ENCODE measurements around the gene CAPN2.
A peak's percentile ranks its signal among the peaks of the same experiment; 100 is the strongest.
"Not testable (repeated sequence)": the region's sequence is repeated elsewhere in the genome, so short reads cannot be mapped to it uniquely, and the experiment has no call there.

The CAPN2 gene

DNA sequence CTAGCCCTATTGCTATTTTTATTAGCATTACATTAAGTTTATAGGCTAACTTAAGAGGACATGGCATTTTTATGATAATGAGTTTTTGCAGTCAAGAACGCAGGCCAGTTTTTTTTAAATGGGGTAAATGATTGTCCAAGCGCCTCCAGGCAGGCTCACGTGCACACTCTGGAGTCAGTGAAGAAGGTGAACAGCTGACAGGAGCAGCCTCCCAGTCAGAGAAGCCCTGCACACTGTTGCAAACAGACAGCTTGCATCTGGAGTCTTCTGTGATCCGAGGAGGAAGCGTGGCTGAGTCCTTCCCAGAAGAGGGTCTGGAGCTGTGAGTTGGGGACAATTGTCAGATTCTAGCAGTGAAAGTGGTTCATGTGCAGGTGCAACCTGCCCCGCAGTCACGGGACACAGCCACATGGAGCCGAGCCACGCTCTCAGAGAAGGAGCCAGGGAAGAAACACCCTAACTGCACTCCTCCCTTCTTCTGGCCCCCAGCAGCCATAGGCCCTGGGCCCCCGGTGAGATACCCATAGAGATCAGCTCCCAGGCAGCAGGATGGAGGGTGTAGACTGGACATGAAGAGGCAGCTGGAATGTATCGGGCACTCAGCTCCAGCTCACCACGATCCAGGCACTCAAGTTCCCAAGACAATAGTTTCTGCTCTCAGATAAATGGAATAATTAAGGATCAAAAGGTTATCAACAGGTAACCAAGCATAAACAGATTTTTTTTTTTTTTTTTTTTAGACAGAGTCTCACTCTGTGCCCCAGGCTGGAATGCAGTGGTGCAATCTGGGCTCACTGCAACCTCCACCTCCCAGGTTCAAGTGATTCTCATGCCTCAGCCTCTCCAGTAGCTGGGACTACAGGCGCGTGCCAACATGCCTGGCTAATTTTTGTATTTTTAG is 26.4 kb downstream of the CAPN2 start:
- peaks cover 21 to 41% of the 10 kb centered on the region in 2 donors for H3K4me1 ChIP-seq (ENCODE audit: control insufficient read depth in 1 of 2, insufficient read depth in 2 of 2, low read length in 2 of 2)
- H3K9me3 ChIP-seq (ENCODE audit: control insufficient read depth in 1 of 2, low read length in 2 of 2), result no peaks in the 10 kb centered on the region
- peaks cover under 1 to 3% of the 10 kb centered on the region in 2 donors for H3K36me3 ChIP-seq (ENCODE audit: control insufficient read depth in 1 of 2, insufficient read depth in 2 of 2, low read length in 2 of 2)
- peak overlapping the region; percentile 53 for H3K27ac ChIP-seq (ENCODE audit: low read depth, low read length)
- no peak overlapping the region for H3K9ac ChIP-seq (ENCODE audit: low read depth in 1 of 2, low read length in 2 of 2)
- peak overlapping the region in 1 of 2 donors; percentile 44 for H3K4me3 ChIP-seq (ENCODE audit: low read depth in 1 of 2, low read length in 2 of 2)
- no peaks in the 10 kb centered on the region for H3K27me3 ChIP-seq (ENCODE audit: control insufficient read depth in 1 of 2, insufficient read depth in 2 of 2, low read length in 2 of 2)

DNA sequence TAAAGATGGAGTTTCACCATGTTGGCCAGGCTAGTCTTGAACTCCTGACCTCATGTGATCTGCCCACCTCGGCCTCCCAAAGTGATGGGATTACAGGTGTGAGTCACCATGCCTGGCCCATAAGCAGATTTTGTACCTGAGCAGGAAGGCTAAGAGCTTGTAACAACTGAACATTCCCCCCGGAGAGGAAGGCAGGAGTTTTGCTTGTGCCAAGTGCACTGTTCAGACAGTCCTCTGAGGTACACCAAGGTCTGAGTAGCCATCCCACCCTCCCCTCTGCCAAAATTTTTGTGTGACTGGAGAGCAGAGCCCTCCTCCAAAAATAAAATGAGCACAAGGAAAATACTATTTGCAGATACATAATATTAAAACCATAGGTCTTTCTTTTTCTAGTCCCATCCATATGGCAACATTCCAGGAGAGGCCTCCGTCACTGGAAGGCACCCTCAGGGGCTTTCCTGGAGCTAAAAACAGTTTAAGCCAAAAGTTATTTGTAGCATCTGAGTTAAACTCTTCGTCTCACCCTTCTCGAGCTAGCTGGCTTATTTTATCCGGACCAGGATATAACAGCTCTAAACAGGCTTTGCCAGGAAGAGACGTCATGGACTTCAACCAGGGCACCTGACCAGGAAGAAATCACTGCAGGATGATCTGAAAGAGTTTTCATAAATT is 27.2 kb downstream of the CAPN2 start:
- H3K27me3 ChIP-seq (ENCODE audit: control insufficient read depth in 1 of 2, insufficient read depth in 2 of 2, low read length in 2 of 2), result no peaks in the 10 kb centered on the region
- no peaks in the 10 kb centered on the region for H3K9me3 ChIP-seq (ENCODE audit: control insufficient read depth in 1 of 2, low read length in 2 of 2)
- H3K4me3 ChIP-seq (ENCODE audit: low read depth in 1 of 2, low read length in 2 of 2), result no peak overlapping the region
- H3K36me3 ChIP-seq (ENCODE audit: control insufficient read depth in 1 of 2, insufficient read depth in 2 of 2, low read length in 2 of 2), result peaks cover 3 to 6% of the 10 kb centered on the region in 2 donors
- no peak overlapping the region for H3K9ac ChIP-seq (ENCODE audit: low read depth in 1 of 2, low read length in 2 of 2)
- peaks cover 14 to 33% of the 10 kb centered on the region in 2 donors for H3K4me1 ChIP-seq (ENCODE audit: control insufficient read depth in 1 of 2, insufficient read depth in 2 of 2, low read length in 2 of 2)
- H3K27ac ChIP-seq (ENCODE audit: low read depth, low read length), result peak overlapping the region; percentile 72

DNA sequence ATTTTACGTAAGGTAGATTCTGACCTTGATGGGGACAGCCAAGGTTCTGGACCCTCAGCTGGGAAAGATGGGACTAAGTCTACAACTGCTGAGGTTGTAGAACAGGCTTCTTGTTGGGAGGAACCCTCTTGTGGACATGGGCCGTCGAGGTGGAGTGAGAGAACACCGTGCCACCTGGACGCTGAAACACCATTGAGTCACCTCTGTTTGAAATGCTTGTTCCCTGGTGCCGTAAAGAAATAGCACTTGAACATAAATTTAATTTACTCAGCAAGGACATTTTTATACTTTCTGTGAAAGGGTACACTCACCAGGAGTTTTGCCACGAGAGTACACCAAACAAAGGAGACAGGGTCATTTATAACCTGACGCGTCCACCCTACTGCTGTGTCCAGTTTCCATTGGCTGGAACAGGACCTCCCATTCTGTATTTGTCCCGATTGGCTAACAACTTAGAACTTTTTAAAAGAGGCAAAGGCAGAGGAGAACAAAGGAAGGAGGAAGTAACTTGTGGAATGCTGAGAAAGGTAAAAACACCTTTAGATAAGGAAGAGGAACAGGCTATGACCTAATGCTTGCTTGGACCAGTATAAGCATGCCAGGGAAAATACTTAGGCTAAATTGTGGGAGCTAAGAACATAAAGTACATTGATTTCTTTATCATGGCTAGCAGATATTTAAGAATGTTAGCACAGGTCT is 27.8 kb downstream of the CAPN2 start:
- not testable (repeated sequence) for H3K9ac ChIP-seq (ENCODE audit: low read depth in 1 of 2, low read length in 2 of 2); H3K27me3 ChIP-seq (ENCODE audit: control insufficient read depth in 1 of 2, insufficient read depth in 2 of 2, low read length in 2 of 2); H3K9me3 ChIP-seq (ENCODE audit: control insufficient read depth in 1 of 2, low read length in 2 of 2); H3K4me3 ChIP-seq (ENCODE audit: low read depth in 1 of 2, low read length in 2 of 2)
- Histone ChIP-seq H3K36me3 (ENCODE audit: control insufficient read depth in 1 of 2, insufficient read depth in 2 of 2, low read length in 2 of 2) (peaks cover 3 to 10% of the 10 kb centered on the region in 2 donors), H3K27ac (ENCODE audit: low read depth, low read length) (peak overlapping the region; percentile 72), H3K4me1 (ENCODE audit: control insufficient read depth in 1 of 2, insufficient read depth in 2 of 2, low read length in 2 of 2) (peaks cover 14 to 29% of the 10 kb centered on the region in 2 donors)

DNA sequence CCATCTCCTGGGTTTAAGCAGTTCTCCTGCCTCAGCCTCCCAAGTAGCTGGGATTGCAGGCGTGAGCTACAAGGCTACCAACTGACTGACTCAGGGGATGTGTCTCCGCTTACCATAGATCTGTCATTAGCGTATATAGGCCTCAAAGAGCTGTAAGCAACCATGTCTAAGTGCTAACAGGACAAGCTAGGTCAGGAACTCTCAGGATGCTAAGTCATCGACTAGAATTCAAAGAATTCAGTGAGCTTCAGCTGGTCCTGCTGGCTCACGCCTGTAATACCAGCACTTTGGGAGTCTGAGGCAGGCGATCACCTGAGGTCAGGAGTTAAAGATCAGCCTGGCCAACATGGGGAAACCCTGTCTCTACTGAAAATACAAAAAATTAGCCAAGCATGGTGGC is 29.5 kb downstream of the CAPN2 start:
- Histone ChIP-seq H3K27ac (ENCODE audit: low read depth, low read length) (no peak overlapping the region), H3K9me3 (ENCODE audit: control insufficient read depth in 1 of 2, low read length in 2 of 2) (no peaks in the 10 kb centered on the region), H3K4me3 (ENCODE audit: low read depth in 1 of 2, low read length in 2 of 2) (no peak overlapping the region), H3K4me1 (ENCODE audit: control insufficient read depth in 1 of 2, insufficient read depth in 2 of 2, low read length in 2 of 2) (peaks cover 14 to 29% of the 10 kb centered on the region in 2 donors), H3K9ac (ENCODE audit: low read depth in 1 of 2, low read length in 2 of 2) (no peak overlapping the region), H3K36me3 (ENCODE audit: control insufficient read depth in 1 of 2, insufficient read depth in 2 of 2, low read length in 2 of 2) (peaks cover 6 to 19% of the 10 kb centered on the region in 2 donors), H3K27me3 (ENCODE audit: control insufficient read depth in 1 of 2, insufficient read depth in 2 of 2, low read length in 2 of 2) (no peaks in the 10 kb centered on the region)

DNA sequence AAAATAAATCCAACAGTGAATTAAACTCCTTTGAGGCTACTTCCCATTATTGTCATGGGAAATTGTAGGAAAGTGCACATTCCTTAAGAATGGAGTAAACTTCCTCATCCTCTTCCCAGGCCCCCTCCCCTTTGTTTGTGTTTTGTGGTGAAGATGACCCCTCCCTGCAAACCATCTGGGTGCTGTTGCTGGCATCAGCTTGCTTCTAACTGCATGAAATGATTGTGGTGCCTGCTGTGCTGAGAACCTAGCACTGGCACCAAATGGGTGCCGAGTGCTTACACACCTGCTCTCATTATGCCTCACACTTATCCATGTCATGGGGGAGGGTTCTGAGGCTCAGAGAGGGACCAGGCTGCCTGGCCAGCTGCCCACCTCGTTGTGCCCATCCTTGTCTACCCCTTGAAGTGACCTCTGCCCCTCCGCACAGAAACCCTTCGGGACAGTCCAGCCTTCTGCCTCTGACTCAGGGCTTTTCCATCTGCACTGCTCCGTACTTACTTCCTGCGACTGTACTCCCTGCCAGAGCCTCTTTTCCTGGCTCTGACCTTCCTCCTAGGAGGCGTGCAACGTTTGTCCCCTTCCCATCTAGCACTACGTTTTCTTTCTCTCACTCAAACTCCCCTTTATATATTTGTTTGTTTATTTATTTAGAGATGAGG is 30.6 kb downstream of the CAPN2 start:
- no peaks in the 10 kb centered on the region for H3K9me3 ChIP-seq (ENCODE audit: control insufficient read depth in 1 of 2, low read length in 2 of 2)
- H3K27me3 ChIP-seq (ENCODE audit: control insufficient read depth in 1 of 2, insufficient read depth in 2 of 2, low read length in 2 of 2), result no peaks in the 10 kb centered on the region
- peaks cover 22 to 30% of the 10 kb centered on the region in 2 donors for H3K4me1 ChIP-seq (ENCODE audit: control insufficient read depth in 1 of 2, insufficient read depth in 2 of 2, low read length in 2 of 2)
- peaks cover 10 to 22% of the 10 kb centered on the region in 2 donors for H3K36me3 ChIP-seq (ENCODE audit: control insufficient read depth in 1 of 2, insufficient read depth in 2 of 2, low read length in 2 of 2)
- no peak overlapping the region for H3K27ac ChIP-seq (ENCODE audit: low read depth, low read length)
- no peak overlapping the region for H3K9ac ChIP-seq (ENCODE audit: low read depth in 1 of 2, low read length in 2 of 2)
- no peak overlapping the region for H3K4me3 ChIP-seq (ENCODE audit: low read depth in 1 of 2, low read length in 2 of 2)

DNA sequence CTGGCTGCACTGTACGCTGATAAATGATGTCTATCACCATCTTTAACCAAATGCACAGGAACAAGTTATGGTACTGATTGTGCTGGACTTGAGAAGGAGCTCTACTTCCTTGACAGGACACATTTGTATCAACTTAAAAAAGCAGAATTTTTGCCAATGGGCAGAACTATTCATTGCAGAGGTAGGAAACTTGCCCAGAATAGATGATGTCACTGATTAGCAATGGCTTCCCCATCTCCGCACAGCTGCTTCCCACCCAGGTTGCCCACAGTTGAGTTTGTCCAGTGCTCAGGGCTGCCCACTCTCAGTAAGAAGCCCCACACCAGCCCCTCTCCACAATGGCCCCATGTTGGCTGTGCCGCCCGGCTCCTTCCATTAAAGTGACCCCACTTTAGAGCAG is 33.4 kb downstream of the CAPN2 start:
- Histone ChIP-seq H3K27ac (ENCODE audit: low read depth, low read length) (no peak overlapping the region), H3K9me3 (ENCODE audit: control insufficient read depth in 1 of 2, low read length in 2 of 2) (no peaks in the 10 kb centered on the region), H3K9ac (ENCODE audit: low read depth in 1 of 2, low read length in 2 of 2) (no peak overlapping the region), H3K27me3 (ENCODE audit: control insufficient read depth in 1 of 2, insufficient read depth in 2 of 2, low read length in 2 of 2) (no peaks in the 10 kb centered on the region), H3K4me1 (ENCODE audit: control insufficient read depth in 1 of 2, insufficient read depth in 2 of 2, low read length in 2 of 2) (peaks cover 17 to 21% of the 10 kb centered on the region in 2 donors), H3K4me3 (ENCODE audit: low read depth in 1 of 2, low read length in 2 of 2) (no peak overlapping the region), H3K36me3 (ENCODE audit: control insufficient read depth in 1 of 2, insufficient read depth in 2 of 2, low read length in 2 of 2) (peaks cover 10 to 29% of the 10 kb centered on the region in 2 donors)

DNA sequence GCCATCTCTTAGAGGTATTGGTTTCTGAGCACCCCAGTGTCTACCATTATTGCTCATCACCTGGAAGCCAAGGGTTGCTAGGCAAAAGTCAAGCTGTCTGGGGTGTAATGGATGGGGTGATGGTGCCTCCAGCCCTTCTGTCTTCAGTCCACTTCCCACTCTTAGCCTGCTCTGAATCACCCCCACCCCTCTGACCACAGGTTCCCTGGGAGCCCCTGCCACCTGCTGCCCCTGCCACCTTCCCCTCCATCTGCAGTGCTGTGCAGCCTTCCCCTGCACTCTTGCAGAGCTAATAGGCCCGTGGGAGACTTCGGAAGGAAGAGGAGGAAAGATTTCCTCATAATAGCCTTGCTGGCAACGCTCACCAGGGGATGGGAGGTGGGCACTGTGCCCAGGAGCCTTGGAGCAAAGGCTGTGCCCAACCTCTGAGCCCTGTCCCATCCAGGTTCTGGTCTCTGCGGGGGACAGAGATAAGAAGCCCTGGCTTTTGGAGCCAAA is 35.5 kb downstream of the CAPN2 start:
- Histone ChIP-seq H3K9me3 (ENCODE audit: control insufficient read depth in 1 of 2, low read length in 2 of 2) (no peaks in the 10 kb centered on the region), H3K36me3 (ENCODE audit: control insufficient read depth in 1 of 2, insufficient read depth in 2 of 2, low read length in 2 of 2) (peaks cover 22 to 48% of the 10 kb centered on the region in 2 donors), H3K4me3 (ENCODE audit: low read depth in 1 of 2, low read length in 2 of 2) (no peak overlapping the region), H3K27ac (ENCODE audit: low read depth, low read length) (no peak overlapping the region), H3K4me1 (ENCODE audit: control insufficient read depth in 1 of 2, insufficient read depth in 2 of 2, low read length in 2 of 2) (peaks cover 17 to 23% of the 10 kb centered on the region in 2 donors), H3K27me3 (ENCODE audit: control insufficient read depth in 1 of 2, insufficient read depth in 2 of 2, low read length in 2 of 2) (no peaks in the 10 kb centered on the region), H3K9ac (ENCODE audit: low read depth in 1 of 2, low read length in 2 of 2) (peak overlapping the region in 1 of 2 donors; percentile 58)

DNA sequence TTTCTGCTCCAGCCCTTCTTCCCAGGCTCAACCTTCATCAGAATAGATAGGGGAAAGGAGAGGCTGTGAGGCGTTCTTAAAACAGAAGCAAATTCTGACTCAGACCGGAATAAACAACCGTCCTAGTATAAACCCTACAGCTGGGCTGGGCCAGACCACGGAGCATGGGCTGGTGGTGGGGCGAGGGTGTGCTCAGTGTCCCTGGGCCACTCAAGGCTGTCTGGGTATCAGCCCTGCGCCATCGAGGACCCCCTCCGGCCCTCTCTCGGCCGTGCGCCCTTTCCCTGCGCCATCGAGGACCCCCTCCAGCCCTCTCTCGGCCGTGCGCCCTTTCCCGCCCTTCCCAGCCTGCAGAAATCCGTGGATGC is 36.0 kb downstream of the CAPN2 start:
- Histone ChIP-seq H3K36me3 (ENCODE audit: control insufficient read depth in 1 of 2, insufficient read depth in 2 of 2, low read length in 2 of 2) (peaks cover 20 to 53% of the 10 kb centered on the region in 2 donors), H3K4me1 (ENCODE audit: control insufficient read depth in 1 of 2, insufficient read depth in 2 of 2, low read length in 2 of 2) (peaks cover 17 to 23% of the 10 kb centered on the region in 2 donors), H3K9ac (ENCODE audit: low read depth in 1 of 2, low read length in 2 of 2) (peak overlapping the region; percentile 58 to 64), H3K4me3 (ENCODE audit: low read depth in 1 of 2, low read length in 2 of 2) (peak overlapping the region; percentile 69 to 70), H3K9me3 (ENCODE audit: control insufficient read depth in 1 of 2, low read length in 2 of 2) (no peaks in the 10 kb centered on the region), H3K27ac (ENCODE audit: low read depth, low read length) (peak overlapping the region; percentile 36), H3K27me3 (ENCODE audit: control insufficient read depth in 1 of 2, insufficient read depth in 2 of 2, low read length in 2 of 2) (no peaks in the 10 kb centered on the region)

DNA sequence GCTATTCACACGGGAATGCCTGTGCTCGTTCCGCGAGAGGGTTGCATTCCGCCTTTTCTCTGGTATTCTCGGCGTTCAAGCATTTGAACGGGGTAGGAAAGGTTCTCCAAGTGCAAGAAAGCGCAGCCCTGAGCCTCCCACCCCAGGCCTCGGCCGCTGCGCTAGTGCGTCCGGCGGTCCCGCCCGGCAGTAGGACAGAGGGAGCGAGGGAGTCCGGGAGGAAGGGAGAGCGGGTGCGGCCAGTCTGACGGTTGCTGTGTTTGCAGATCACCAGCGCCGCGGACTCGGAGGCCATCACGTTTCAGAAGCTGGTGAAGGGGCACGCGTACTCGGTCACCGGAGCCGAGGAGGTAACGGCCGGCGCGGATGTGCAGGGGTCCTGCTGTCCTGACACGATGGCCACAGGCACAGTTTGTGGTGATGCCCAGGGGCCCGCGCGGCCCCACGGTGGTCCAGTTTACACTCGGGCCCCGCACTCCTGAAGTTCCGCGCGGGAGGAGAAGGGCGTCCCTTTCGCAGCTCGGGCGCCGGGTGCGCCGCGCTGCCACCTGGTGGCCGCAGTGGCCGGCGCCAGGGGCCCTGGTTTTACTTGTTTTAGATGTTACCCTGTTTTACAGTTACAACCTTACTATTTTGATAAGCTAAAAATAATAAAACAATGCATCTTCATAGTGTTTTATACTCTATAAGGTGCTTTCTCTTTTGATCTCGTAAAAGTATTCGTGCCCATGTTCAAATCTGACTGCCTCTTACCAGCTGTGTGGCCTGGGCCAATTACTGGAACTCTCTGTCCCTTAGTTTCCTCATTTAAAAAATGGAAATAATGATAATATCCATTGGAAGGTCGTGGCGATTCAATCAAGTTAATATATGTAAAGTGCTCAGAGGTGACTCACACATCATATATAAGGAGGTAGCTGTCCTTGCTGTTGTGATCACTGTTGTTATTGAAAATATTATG is 36.7 kb downstream of the CAPN2 start:
- Histone ChIP-seq H3K27me3 (ENCODE audit: control insufficient read depth in 1 of 2, insufficient read depth in 2 of 2, low read length in 2 of 2) (no peaks in the 10 kb centered on the region), H3K27ac (ENCODE audit: low read depth, low read length) (peak overlapping the region; percentile 36), H3K4me3 (ENCODE audit: low read depth in 1 of 2, low read length in 2 of 2) (peak overlapping the region; percentile 69 to 70), H3K9me3 (ENCODE audit: control insufficient read depth in 1 of 2, low read length in 2 of 2) (no peaks in the 10 kb centered on the region), H3K36me3 (ENCODE audit: control insufficient read depth in 1 of 2, insufficient read depth in 2 of 2, low read length in 2 of 2) (peaks cover 20 to 53% of the 10 kb centered on the region in 2 donors), H3K4me1 (ENCODE audit: control insufficient read depth in 1 of 2, insufficient read depth in 2 of 2, low read length in 2 of 2) (peaks cover 17 to 23% of the 10 kb centered on the region in 2 donors), H3K9ac (ENCODE audit: low read depth in 1 of 2, low read length in 2 of 2) (peak overlapping the region; percentile 58 to 64)

Data from duodenal mucosa (tissue), 2 donors.